T47D (cell line): Measurements from ENCODE around the gene GSG1L.

Source experiments
- DNase-seq, 2 experiments: peaks; one replicate each; pipeline versions ENCODE4 v3.0.0 to v3.0.0-alpha.2; 2011 to 2012; ENCODE audit warnings: low read depth in 1 of 2, low spot score in 1 of 2
- JUND ChIP-seq: IDR thresholded peaks from 2 replicates; pipeline ENCODE4 v1.6.1; 2012; ENCODE audit warnings: low read depth
- in situ Hi-C: cut with HindIII; loops from 2 replicates; pipeline ENCODE4 v1.10.0; 2016; ENCODE audit warnings: low sequenced_read_pairs, low pct_unique_long_range_greater_than_20kb

The GSG1L gene

DNA sequence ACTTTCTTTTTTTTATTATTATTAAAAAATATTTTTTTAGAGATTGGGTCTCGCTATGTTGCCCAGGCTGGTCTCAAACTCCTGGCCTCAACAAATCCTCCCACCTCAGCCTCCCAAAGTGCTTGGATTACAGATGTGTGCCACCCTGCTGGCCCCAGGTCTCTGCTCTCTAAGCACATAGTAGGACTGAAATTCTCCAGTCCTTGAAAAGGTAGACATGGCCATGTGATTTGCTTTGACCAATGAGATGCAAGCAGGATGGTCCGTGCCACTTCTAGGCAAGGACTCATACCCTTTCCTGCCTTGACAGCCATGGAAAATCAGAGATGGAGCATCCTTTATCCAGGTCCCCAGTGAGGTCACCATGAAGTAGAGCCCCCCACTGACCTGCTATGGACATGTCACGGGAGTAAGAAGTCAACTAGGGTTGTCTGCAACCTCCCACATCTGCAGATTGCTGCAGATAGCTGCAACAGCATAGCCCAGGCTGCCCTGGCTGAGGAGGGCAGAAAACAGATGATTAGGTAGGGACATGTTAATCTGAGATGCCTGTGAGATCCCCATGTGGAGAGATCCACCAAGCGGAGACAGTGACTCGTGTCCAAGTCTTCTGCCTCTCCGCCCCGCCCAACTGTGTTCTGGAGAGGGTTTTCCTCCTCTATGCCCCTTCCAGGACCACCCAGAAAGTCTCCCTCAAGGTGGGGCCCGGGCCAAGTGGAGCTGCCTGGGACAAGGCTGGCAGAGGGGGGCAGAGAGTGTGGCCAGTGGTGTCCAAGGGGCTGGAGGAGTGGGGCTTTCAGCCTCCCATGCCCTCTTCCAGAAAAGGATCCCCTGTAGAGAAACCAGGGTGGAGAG, 11.0 kb downstream of the GSG1L start:
- TF ChIP-seq JUND, result no peak
- in situ Hi-C loops, result no loop called here
- DNase-seq, result no peak

- TF ChIP-seq JUND, result no peak
- no peak for DNase-seq
- in situ Hi-C loops, result no loop called here
These were observed 12.0 kb downstream of the GSG1L start for GRCh38 chr16:28051486-28051885.

DNA sequence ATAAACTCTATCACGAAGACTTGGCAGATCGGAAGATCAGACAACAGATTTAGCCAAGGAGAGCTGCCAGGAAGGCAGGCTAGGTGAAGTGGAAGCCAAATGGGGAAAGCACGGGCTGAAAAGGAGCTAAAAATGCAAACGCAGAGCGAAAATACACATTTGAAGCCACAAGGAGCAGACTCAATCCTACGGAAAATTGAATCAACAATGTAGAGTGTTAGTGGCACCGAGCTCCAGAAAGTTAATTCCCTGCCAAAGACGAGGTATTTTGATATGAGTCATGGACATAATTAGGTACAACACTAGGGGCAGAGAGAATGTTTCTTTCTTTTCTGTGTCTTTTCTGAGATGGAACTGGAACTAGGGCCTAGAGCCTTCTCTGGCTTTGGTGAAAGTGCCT, 20.7 kb downstream of the GSG1L start:
- in situ Hi-C loops, result no loop called here
- TF ChIP-seq JUND, result no peak
- DNase-seq, result no peak

GRCh38 chr16:28041615-28042014, 21.9 kb downstream of the GSG1L start:
- TF ChIP-seq JUND, result no peak
- in situ Hi-C loops, result no loop called here
- DNase-seq, result no peak

- no peak for TF ChIP-seq JUND
- in situ Hi-C loops, result no loop called here
These were observed 23.5 kb downstream of the GSG1L start for GRCh38 chr16:28040039-28040438.

GRCh38 chr16:28039493-28039892, 24.0 kb downstream of the GSG1L start:
- DNase-seq, result no peak
- no peak for TF ChIP-seq JUND
- in situ Hi-C loops, result no loop called here

More at GRCh38 chr16:28040039-28040438, 23.5 kb downstream of the GSG1L start:
- no peak for DNase-seq

DNA sequence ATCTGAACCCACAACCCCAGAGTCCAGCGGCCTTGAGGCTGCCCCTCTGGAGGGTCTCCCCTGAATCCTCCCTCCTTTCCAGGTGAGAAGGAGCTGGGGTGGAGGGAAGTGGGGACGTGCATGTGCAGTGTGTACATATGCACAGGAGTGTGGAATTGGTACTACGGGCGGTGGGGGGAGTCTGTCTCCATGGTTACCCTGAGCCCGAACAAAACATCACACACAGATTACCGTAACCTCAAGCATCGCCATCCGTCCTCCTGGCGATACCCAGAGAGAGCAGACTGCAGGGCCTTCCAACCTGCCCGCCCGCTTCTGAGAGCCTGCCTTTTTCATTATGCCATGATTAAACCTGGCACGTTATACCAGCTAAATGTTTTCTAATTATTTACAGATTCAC, 25.1 kb downstream of the GSG1L start:
- in situ Hi-C loops, result no loop called here
- DNase-seq, result no peak

GRCh38 chr16:28035866-28036393, 27.6 kb downstream of the GSG1L start:
- in situ Hi-C loops, result no loop called here
- no peak for DNase-seq
- TF ChIP-seq JUND, result no peak

More for the DNA sequence above, 25.1 kb downstream of the GSG1L start:
- no peak for TF ChIP-seq JUND

- in situ Hi-C loops, result no loop called here
- TF ChIP-seq JUND, result no peak
- no peak for DNase-seq
These were observed 29.6 kb downstream of the GSG1L start for GRCh38 chr16:28033870-28034269.

- in situ Hi-C loops, result no loop called here
- DNase-seq, result no peak
- no peak for TF ChIP-seq JUND
These were observed 34.0 kb downstream of the GSG1L start for GRCh38 chr16:28029387-28030002.

- in situ Hi-C loops, result no loop called here
- no peak for DNase-seq
- TF ChIP-seq JUND, result no peak
These were observed 36.5 kb downstream of the GSG1L start for GRCh38 chr16:28027055-28027454.

- TF ChIP-seq JUND, result no peak
- no peak for DNase-seq
- in situ Hi-C loops, result no loop called here
These were observed 37.9 kb downstream of the GSG1L start for GRCh38 chr16:28025631-28026030.

GRCh38 chr16:28019218-28019617, 44.3 kb downstream of the GSG1L start:
- TF ChIP-seq JUND, result no peak
- in situ Hi-C loops, result no loop called here
- DNase-seq, result no peak

DNA sequence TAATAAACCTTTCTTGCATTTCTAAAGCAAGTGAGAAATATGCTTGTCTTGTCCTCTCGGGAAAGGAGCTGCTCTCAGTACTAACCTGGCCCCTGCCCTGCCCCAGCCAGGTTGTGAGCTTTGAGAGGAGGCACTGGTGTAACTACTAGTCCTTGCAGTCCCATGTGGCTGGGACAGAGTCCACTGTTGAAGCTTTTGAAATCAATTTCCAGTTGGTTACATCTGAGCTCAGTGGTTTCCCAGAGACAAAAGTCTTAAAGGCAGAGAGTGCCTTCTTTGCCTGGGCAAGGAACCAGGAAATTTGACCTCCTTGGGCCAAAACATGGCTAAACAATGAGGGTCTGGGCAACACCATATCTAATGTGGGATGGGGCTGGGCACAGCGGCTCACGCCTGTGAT, 48.7 kb downstream of the GSG1L start:
- DNase-seq, result no peak
- TF ChIP-seq JUND, result no peak
- in situ Hi-C loops, result no loop called here
